K562 (cell line): ENCODE measurements around the gene SCTR. TPM values are rescaled to one million over a fixed set of nuclear protein-coding genes. Genes with fewer than 3 reads are reported as not detected.
A peak's percentile ranks its signal among the peaks of the same experiment; 100 is the strongest.

Source experiments
- BRCA1 ChIP-seq, 2 experiments: fragments of 450-650 bp in 1 of 2; sonication (generic) in 1 of 2; formaldehyde crosslinking in 1 of 2; IDR thresholded peaks; 2 replicates each; pipeline versions ENCODE4 v1.5.0 to v1.6.1; 2017 to 2020; ENCODE audit warnings: mild to moderate bottlenecking in 1 of 2, missing genetic modification reagents in 1 of 2
- CAMTA2 ChIP-seq: fragments of 250-450 bp; sonication (Bioruptor Pico); conservative IDR thresholded peaks from 2 replicates; pipeline ENCODE4 v1.5.1; 2022
- GATAD2A ChIP-seq: fragments of 450-650 bp; IDR thresholded peaks from 2 replicates; pipeline ENCODE4 v1.6.1; 2017
- HDAC1 ChIP-seq, 2 experiments: fragments of 450-650 bp; IDR thresholded peaks; 2 replicates each; pipeline ENCODE4 v1.6.1; 2016 to 2017; ENCODE audit warnings: inconsistent platforms in 1 of 2, mild to moderate bottlenecking in 1 of 2, moderate library complexity in 1 of 2
- HEY1 ChIP-seq: fragments of 250-450 bp; sonication (Bioruptor Pico); IDR thresholded peaks from 2 replicates; pipeline ENCODE4 v1.5.0; 2020; ENCODE audit warnings: mild to moderate bottlenecking, moderate library complexity, borderline replicate concordance
- ILK ChIP-seq: fragments of 450-650 bp; IDR thresholded peaks from 2 replicates; pipeline ENCODE4 v1.6.1; 2016; ENCODE audit warnings: missing genetic modification characterization, low read depth, mild to moderate bottlenecking, missing compliant biosample characterization, moderate library complexity, borderline replicate concordance
- MECOM ChIP-seq: fragments of 250-450 bp; sonication (Bioruptor Pico); IDR thresholded peaks from 2 replicates; pipeline ENCODE4 v1.8.0; 2022; ENCODE audit warnings: inconsistent platforms
- MEF2A ChIP-seq: IDR thresholded peaks from 2 replicates; pipeline ENCODE4 v1.6.1; 2011; ENCODE audit warnings: low read depth, mild to moderate bottlenecking, low read length, moderate library complexity; ENCODE audit not compliant: control insufficient read depth
- MEF2D ChIP-seq: conservative IDR thresholded peaks from 2 replicates; pipeline ENCODE4 v1.6.1; 2016; ENCODE audit warnings: low read depth, missing genetic modification characterization, missing compliant biosample characterization
- POLR2A ChIP-seq: fragments of 450-650 bp; conservative IDR thresholded peaks from 2 replicates; pipeline ENCODE4 v1.6.1; 2016
- POLR3A ChIP-seq: IDR thresholded peaks from 2 replicates; pipeline ENCODE4 v1.6.1; 2011; ENCODE audit warnings: borderline replicate concordance, mild to moderate bottlenecking, moderate library complexity; ENCODE audit not compliant: insufficient read length, insufficient read depth; ENCODE audit errors: extremely low read depth
- TARDBP ChIP-seq: fragments of 450-650 bp; IDR thresholded peaks from 2 replicates; pipeline ENCODE4 v1.6.1; 2016
- TGIF2 ChIP-seq: sonication (generic); formaldehyde crosslinking; IDR thresholded peaks from 2 replicates; pipeline ENCODE4 v1.8.1; 2022; ENCODE audit warnings: mild to moderate bottlenecking, missing genetic modification reagents, moderate library complexity
- ZNF717 ChIP-seq: fragments of 250-450 bp; sonication (Bioruptor Pico); IDR thresholded peaks from 2 replicates; pipeline ENCODE4 v1.5.0; 2021
- polyA plus RNA-seq, 8 experiments: library from polyadenylated mRNA; depleted of rRNA in 4 of 8; stranded (reverse) in 5 of 8; unstranded in 3 of 8; fragments of >200 nt; fragmentation: Nextera tagmentation in 2 of 8; fragmentation: Illumina TruSeq in 1 of 8; extraction: Ambion mirVana in 2 of 8; extraction: Trizol in 1 of 8; gene quantifications; 2 replicates each; pipeline versions ENCODE4 v1.2.1 to v1.2.3, GENCODE V29; 2011 to 2014; ENCODE audit warnings: inconsistent platforms in 1 of 8, missing spikeins in 1 of 8
- total RNA-seq, 7 experiments: library from RNA; depleted of rRNA in 6 of 7; stranded (reverse); fragments of >200 nt in 6 of 7; fragmentation: Illumina TruSeq in 2 of 7; extraction: Trizol in 2 of 7; gene quantifications; 2 replicates each; pipeline versions ENCODE4 v1.2.1 to v1.2.3, GENCODE V29; 2011 to 2021; ENCODE audit warnings: low replicate concordance in 1 of 7
- TF ChIP-seq, protein P1 (sequence below): fragments of 250-450 bp; sonication (Bioruptor Pico); IDR thresholded peaks from 2 replicates; pipeline ENCODE4 v1.4.0; 2020
- TF ChIP-seq, protein P2 (sequence below): sonication (generic); formaldehyde crosslinking; IDR thresholded peaks from 2 replicates; pipeline ENCODE4 v1.8.0; 2022; ENCODE audit warnings: mild to moderate bottlenecking, low read depth, missing genetic modification reagents
- TF ChIP-seq, protein P3 (sequence below): fragments of 450-650 bp; IDR thresholded peaks from 2 replicates; pipeline ENCODE4 v1.6.1; 2018; ENCODE audit warnings: mild to moderate bottlenecking, low read depth; ENCODE audit not compliant: partially characterized antibody
- TF ChIP-seq, protein P4 (sequence below), 2 experiments: IDR thresholded peaks; 2 replicates each; pipeline ENCODE4 v1.6.1; 2011; ENCODE audit warnings: borderline replicate concordance in 1 of 2, control low read depth in 1 of 2, low read depth in 1 of 2, low read length in 1 of 2, mild to moderate bottlenecking in 1 of 2, mixed read lengths in 1 of 2, moderate library complexity in 1 of 2; ENCODE audit not compliant: insufficient read depth in 1 of 2, insufficient read length in 1 of 2, poor library complexity in 1 of 2, severe bottlenecking in 1 of 2; ENCODE audit errors: extremely low read depth in 1 of 2

Gene SCTR
- total and polyA plus RNA-seq, 9 of the 15 experiments (the other 6 are each of a cell fraction or from before 2014, with no cell fraction given) = not detected

DNA sequence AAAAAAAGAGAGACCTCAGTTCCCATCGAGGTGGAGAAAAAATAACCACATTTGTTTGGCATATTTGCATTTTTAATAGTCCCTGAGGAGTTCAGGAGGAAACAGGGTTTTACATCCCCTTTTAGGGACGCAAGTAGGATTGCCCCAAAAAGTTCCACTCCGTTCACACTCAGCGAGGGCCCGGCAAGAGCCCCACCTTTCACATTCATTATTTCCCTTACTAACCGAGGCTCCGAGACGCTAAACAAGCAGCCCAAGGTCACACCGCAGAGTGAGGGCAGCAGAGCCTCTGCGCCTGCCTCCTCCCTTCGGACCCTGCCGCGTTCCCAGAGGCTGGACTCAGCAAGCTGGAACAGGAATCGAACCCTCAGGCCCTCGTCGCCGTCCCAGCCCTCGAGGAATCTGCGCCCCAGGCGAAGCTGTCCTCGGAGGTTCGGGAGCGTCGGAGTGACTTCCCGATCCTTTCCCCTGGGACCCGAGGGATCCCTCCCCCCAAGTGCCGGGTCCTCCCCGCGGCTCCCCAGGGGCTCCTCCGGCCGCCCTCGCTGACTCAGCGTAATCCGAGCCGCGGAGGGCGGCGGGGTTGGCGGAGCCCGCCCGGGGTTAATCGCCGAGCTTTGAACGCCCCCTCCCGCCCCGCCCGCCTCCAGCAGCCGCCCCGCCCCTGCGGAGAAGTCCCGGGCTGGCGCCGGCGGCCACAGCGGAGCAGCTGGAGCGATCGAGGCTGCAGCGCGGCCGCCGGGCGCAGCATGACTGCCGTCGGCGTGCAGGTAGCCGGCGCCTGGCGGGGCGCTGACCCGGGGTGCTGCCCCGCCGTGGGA lies 92.9 kb downstream of the SCTR start, which contains the start of gene TMEM37 (continued):
- TF ChIP-seq, protein P1, sequence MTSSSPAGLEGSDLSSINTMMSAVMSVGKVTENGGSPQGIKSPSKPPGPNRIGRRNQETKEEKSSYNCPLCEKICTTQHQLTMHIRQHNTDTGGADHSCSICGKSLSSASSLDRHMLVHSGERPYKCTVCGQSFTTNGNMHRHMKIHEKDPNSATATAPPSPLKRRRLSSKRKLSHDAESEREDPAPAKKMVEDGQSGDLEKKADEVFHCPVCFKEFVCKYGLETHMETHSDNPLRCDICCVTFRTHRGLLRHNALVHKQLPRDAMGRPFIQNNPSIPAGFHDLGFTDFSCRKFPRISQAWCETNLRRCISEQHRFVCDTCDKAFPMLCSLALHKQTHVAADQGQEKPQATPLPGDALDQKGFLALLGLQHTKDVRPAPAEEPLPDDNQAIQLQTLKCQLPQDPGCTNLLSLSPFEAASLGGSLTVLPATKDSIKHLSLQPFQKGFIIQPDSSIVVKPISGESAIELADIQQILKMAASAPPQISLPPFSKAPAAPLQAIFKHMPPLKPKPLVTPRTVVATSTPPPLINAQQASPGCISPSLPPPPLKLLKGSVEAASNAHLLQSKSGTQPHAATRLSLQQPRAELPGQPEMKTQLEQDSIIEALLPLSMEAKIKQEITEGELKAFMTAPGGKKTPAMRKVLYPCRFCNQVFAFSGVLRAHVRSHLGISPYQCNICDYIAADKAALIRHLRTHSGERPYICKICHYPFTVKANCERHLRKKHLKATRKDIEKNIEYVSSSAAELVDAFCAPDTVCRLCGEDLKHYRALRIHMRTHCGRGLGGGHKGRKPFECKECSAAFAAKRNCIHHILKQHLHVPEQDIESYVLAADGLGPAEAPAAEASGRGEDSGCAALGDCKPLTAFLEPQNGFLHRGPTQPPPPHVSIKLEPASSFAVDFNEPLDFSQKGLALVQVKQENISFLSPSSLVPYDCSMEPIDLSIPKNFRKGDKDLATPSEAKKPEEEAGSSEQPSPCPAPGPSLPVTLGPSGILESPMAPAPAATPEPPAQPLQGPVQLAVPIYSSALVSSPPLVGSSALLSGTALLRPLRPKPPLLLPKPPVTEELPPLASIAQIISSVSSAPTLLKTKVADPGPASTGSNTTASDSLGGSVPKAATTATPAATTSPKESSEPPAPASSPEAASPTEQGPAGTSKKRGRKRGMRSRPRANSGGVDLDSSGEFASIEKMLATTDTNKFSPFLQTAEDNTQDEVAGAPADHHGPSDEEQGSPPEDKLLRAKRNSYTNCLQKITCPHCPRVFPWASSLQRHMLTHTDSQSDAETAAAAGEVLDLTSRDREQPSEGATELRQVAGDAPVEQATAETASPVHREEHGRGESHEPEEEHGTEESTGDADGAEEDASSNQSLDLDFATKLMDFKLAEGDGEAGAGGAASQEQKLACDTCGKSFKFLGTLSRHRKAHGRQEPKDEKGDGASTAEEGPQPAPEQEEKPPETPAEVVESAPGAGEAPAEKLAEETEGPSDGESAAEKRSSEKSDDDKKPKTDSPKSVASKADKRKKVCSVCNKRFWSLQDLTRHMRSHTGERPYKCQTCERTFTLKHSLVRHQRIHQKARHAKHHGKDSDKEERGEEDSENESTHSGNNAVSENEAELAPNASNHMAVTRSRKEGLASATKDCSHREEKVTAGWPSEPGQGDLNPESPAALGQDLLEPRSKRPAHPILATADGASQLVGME (CRISPR knock-in tag) = no peak
- TF ChIP-seq, protein P2, sequence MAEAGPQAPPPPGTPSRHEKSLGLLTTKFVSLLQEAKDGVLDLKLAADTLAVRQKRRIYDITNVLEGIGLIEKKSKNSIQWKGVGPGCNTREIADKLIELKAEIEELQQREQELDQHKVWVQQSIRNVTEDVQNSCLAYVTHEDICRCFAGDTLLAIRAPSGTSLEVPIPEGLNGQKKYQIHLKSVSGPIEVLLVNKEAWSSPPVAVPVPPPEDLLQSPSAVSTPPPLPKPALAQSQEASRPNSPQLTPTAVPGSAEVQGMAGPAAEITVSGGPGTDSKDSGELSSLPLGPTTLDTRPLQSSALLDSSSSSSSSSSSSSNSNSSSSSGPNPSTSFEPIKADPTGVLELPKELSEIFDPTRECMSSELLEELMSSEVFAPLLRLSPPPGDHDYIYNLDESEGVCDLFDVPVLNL (CRISPR knock-in tag) = no peak
- no peak for TF ChIP-seq POLR3A
- no peak for TF ChIP-seq MEF2A
- no peak for TF ChIP-seq TARDBP
- peak; percentile 78 for TF ChIP-seq POLR2A
- peak in 1 of 2 experiments; percentile 35; a peak in 1 of 4 replicates for TF ChIP-seq HDAC1 (IDR thresholded peaks at IDR 0.05)
- no peak for TF ChIP-seq MEF2D
- peak; percentile 38; the same call in 1 of the 2 replicates for TF ChIP-seq GATAD2A
- no peak for TF ChIP-seq BRCA1 (IDR thresholded peaks at IDR 0.05)
- TF ChIP-seq BRCA1 (CRISPR knock-in tag; IDR thresholded peaks at IDR 0.05) = no peak
- no peak for TF ChIP-seq HEY1 (CRISPR knock-in tag)
- TF ChIP-seq, protein P3, sequence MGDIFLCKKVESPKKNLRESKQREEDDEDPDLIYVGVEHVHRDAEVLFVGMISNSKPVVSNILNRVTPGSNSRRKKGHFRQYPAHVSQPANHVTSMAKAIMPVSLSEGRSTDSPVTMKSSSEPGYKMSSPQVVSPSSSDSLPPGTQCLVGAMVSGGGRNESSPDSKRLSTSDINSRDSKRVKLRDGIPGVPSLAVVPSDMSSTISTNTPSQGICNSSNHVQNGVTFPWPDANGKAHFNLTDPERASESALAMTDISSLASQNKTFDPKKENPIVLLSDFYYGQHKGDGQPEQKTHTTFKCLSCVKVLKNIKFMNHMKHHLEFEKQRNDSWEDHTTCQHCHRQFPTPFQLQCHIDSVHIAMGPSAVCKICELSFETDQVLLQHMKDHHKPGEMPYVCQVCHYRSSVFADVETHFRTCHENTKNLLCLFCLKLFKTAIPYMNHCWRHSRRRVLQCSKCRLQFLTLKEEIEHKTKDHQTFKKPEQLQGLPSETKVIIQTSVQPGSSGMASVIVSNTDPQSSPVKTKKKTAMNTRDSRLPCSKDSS = no peak
- TF ChIP-seq, protein P4, sequence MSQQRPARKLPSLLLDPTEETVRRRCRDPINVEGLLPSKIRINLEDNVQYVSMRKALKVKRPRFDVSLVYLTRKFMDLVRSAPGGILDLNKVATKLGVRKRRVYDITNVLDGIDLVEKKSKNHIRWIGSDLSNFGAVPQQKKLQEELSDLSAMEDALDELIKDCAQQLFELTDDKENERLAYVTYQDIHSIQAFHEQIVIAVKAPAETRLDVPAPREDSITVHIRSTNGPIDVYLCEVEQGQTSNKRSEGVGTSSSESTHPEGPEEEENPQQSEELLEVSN (IDR thresholded peaks at IDR 0.05; ENCODE audit: borderline replicate concordance in 1 of 2, extremely low read depth in 1 of 2, insufficient read depth in 1 of 2, insufficient read length in 1 of 2, low read depth in 1 of 2, low read length in 1 of 2, poor library complexity in 1 of 2, severe bottlenecking in 1 of 2) = peak; percentile 33 to 35
- TF ChIP-seq ILK = no peak
- TF ChIP-seq CAMTA2 = no peak
- TF ChIP-seq ZNF717 (CRISPR knock-in tag) = no peak
- no peak for TF ChIP-seq TGIF2 (CRISPR knock-in tag)
- TF ChIP-seq MECOM (CRISPR knock-in tag) = no peak
